ENCODE results near the gene RAB3A. TPM values are rescaled to one million over a fixed set of nuclear protein-coding genes. Genes with fewer than 3 reads are reported as not detected.

Gene RAB3A
- total and polyA plus RNA-seq, 9 of the 15 experiments (the other 6 are each of a cell fraction or from before 2014, with no cell fraction given), result 0.17 to 5.1 (median 0.90) TPM; not detected in 1

DNA sequence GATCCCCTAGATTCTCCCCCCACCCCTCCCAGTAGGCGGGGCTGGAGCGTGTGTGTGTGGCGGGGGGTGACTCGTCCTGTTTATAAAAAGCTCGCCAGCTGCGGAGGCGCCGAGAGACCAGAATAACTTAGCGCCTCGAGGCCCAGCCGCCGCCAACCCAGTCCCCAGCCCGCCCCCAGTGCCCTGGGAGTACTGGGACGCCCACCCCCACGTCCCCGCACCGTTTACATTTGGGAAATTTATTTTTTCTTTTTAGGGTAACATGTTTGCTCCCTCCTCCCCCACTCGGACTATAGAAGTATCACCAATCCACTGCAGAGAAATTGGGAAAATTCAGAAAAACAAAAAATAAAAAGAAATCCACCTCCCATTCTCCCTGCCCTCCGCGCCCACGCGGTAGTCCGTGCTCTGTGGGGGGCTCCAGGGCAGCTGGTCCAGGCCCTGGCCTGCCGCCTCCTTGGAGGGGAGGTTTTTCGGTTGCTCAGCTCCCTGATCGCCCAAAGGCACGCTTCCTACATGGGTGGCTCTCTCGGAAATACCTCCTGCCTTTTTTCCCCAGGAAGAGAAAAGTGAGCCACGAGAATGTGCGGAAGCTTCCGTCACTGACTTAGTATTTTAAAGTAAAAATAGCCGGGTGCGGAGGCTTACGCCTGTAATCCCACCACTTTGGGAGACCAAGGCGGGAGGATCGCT is 1.5 kb upstream of the RAB3A start (continued):
- TF ChIP-seq, protein P1, sequence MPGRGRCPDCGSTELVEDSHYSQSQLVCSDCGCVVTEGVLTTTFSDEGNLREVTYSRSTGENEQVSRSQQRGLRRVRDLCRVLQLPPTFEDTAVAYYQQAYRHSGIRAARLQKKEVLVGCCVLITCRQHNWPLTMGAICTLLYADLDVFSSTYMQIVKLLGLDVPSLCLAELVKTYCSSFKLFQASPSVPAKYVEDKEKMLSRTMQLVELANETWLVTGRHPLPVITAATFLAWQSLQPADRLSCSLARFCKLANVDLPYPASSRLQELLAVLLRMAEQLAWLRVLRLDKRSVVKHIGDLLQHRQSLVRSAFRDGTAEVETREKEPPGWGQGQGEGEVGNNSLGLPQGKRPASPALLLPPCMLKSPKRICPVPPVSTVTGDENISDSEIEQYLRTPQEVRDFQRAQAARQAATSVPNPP (IDR thresholded peaks at IDR 0.05; ENCODE audit: borderline replicate concordance, insufficient read depth, insufficient read length), result no peak
- TF ChIP-seq ZNF311 (CRISPR knock-in tag; IDR thresholded peaks at IDR 0.05) (no peak), STAG1 (CRISPR knock-in tag; IDR thresholded peaks at IDR 0.05; ENCODE audit: borderline replicate concordance) (no peak), MBD2 (IDR thresholded peaks at IDR 0.05; ENCODE audit: borderline replicate concordance, low read depth) (no peak), ZNF282 (CRISPR knock-in tag; IDR thresholded peaks at IDR 0.05) (no peak), EP300 (IDR thresholded peaks at IDR 0.05; ENCODE audit: low read length) (no peak), ZNF507 (tag; conservative IDR thresholded peaks at IDR 0.05) (no peak), CC2D1A (IDR thresholded peaks at IDR 0.05) (no peak), CEBPB (tag; IDR thresholded peaks at IDR 0.05) (no peak), CBX8 (IDR thresholded peaks at IDR 0.05; ENCODE audit: borderline replicate concordance, extremely low read depth, low read depth, low read length, poor library complexity, severe bottlenecking) (no peak), KLF16 (IDR thresholded peaks at IDR 0.05) (no peak), BRCA1 (IDR thresholded peaks at IDR 0.05) (no peak), BRCA1 (CRISPR knock-in tag; IDR thresholded peaks at IDR 0.05) (no peak), FOXK2 (conservative IDR thresholded peaks at IDR 0.05 in 1 of 2, IDR thresholded peaks at IDR 0.05 in 1 of 2; ENCODE audit: low read depth in 2 of 2) (peak in 1 of 2 experiments; percentile 76; a peak in 2 of 4 replicates)
- TF ChIP-seq, protein P2, sequence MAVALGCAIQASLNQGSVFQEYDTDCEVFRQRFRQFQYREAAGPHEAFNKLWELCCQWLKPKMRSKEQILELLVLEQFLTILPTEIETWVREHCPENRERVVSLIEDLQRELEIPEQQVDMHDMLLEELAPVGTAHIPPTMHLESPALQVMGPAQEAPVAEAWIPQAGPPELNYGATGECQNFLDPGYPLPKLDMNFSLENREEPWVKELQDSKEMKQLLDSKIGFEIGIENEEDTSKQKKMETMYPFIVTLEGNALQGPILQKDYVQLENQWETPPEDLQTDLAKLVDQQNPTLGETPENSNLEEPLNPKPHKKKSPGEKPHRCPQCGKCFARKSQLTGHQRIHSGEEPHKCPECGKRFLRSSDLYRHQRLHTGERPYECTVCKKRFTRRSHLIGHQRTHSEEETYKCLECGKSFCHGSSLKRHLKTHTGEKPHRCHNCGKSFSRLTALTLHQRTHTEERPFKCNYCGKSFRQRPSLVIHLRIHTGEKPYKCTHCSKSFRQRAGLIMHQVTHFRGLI (CRISPR knock-in tag; IDR thresholded peaks at IDR 0.05), result no peak
- TF ChIP-seq, protein P3, sequence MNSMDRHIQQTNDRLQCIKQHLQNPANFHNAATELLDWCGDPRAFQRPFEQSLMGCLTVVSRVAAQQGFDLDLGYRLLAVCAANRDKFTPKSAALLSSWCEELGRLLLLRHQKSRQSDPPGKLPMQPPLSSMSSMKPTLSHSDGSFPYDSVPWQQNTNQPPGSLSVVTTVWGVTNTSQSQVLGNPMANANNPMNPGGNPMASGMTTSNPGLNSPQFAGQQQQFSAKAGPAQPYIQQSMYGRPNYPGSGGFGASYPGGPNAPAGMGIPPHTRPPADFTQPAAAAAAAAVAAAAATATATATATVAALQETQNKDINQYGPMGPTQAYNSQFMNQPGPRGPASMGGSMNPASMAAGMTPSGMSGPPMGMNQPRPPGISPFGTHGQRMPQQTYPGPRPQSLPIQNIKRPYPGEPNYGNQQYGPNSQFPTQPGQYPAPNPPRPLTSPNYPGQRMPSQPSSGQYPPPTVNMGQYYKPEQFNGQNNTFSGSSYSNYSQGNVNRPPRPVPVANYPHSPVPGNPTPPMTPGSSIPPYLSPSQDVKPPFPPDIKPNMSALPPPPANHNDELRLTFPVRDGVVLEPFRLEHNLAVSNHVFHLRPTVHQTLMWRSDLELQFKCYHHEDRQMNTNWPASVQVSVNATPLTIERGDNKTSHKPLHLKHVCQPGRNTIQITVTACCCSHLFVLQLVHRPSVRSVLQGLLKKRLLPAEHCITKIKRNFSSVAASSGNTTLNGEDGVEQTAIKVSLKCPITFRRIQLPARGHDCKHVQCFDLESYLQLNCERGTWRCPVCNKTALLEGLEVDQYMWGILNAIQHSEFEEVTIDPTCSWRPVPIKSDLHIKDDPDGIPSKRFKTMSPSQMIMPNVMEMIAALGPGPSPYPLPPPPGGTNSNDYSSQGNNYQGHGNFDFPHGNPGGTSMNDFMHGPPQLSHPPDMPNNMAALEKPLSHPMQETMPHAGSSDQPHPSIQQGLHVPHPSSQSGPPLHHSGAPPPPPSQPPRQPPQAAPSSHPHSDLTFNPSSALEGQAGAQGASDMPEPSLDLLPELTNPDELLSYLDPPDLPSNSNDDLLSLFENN (IDR thresholded peaks at IDR 0.05; ENCODE audit: low read depth in 2 of 2, low read length in 2 of 2), result no peak
- TF ChIP-seq, protein P4, sequence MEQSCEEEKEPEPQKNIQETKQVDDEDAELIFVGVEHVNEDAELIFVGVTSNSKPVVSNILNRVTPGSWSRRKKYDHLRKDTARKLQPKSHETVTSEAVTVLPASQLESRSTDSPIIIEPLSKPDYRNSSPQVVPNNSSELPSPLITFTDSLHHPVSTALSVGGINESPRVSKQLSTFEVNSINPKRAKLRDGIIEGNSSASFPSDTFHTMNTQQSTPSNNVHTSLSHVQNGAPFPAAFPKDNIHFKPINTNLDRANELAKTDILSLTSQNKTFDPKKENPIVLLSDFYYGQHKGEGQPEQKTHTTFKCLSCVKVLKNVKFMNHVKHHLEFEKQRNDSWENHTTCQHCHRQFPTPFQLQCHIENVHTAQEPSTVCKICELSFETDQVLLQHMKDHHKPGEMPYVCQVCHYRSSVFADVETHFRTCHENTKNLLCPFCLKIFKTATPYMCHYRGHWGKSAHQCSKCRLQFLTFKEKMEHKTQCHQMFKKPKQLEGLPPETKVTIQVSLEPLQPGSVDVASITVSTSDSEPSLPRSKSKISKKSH (CRISPR knock-in tag; IDR thresholded peaks at IDR 0.05), result no peak
